Urothelium cell line (cell line): ENCODE measurements around the gene CPLANE2.
A peak's percentile ranks its signal among the peaks of the same experiment; 100 is the strongest.
"Not testable (repeated sequence)": the region's sequence is repeated elsewhere in the genome, so short reads cannot be mapped to it uniquely, and the experiment has no call there.

ENCODE experiments used
- DNase-seq: peaks from one replicate; pipeline ENCODE4 v3.0.0; 2011; ENCODE audit warnings: low spot score, mixed read lengths
- FAIRE-seq: peaks from 2 replicates; lab custom pipeline; 2011; peaks lifted over from hg19 to GRCh38; lab: Jason Lieb, UNC

CPLANE2 gene, protein sequence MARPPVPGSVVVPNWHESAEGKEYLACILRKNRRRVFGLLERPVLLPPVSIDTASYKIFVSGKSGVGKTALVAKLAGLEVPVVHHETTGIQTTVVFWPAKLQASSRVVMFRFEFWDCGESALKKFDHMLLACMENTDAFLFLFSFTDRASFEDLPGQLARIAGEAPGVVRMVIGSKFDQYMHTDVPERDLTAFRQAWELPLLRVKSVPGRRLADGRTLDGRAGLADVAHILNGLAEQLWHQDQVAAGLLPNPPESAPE

GRCh38 chr1:16236511-16237342, at the start of gene CPLANE2:
TSS of gene CPLANE2 (minus strand) at chr1:16237183. CDS start at chr1:16236742, 441 bp downstream.
- FAIRE-seq (peak; percentile 89), DNase-seq (peak; percentile 97)

DNA sequence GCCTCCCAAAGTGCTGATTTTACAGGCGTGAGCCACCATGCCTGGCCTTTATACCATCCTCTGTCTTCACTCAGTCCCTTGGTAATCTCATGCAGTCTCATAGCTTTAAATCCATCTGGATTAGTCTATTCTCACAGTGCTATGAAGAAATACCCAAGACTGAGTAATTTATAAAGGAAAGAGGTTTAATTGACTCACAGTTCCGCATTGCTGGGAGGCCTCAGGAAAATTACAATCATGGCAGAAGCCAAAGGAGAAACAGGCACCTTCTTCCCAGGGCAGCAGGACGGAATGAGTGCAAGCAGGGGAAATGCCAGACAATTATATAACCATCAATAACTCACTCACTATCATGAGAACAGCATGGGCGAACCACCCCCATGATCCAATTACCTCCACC, 49.1 kb upstream of the CPLANE2 start:
- no peak for DNase-seq
- FAIRE-seq, result no peak

GRCh38 chr1:16281765-16282164, 44.8 kb upstream of the CPLANE2 start:
- DNase-seq, result no peak
- no peak for FAIRE-seq

GRCh38 chr1:16279186-16279585, 42.2 kb upstream of the CPLANE2 start:
- no peak for DNase-seq
- FAIRE-seq, result no peak

DNA sequence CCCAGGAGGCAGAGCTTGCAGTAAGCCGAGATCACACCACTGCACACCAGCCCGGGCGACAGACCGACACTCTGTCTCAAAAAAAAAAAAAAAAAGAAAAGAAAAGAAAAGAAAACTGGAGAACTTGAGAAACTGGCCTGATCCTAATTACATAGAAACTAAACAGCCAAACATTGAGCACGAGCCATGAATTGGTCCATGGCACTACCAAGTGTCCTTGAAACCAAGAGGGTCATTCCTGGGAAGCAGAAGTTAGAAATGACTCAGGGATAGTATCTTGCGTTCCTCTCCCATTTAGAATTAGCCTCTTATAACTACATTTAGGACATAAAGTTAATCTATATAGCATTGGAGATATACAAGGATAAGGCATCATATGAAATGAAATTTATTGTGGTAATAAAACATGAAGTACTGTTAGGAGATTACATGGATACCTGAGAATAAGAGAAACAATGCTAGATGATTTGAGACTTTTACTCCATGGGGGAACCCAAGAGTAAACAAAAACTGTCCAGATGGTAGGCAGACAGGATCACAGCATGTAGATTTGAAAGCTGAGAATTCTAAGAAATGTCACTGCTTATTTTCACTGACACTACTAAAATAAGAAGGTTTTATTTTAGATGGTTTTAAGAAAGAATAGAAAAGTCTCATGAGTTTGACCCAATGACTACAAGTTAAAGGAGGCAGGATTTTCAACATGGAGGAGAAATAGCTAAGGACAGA, 39.5 kb upstream of the CPLANE2 start:
- no peak for DNase-seq
- no peak for FAIRE-seq

GRCh38 chr1:16275591-16275990, 38.6 kb upstream of the CPLANE2 start:
- no peak for FAIRE-seq
- DNase-seq, result no peak

DNA sequence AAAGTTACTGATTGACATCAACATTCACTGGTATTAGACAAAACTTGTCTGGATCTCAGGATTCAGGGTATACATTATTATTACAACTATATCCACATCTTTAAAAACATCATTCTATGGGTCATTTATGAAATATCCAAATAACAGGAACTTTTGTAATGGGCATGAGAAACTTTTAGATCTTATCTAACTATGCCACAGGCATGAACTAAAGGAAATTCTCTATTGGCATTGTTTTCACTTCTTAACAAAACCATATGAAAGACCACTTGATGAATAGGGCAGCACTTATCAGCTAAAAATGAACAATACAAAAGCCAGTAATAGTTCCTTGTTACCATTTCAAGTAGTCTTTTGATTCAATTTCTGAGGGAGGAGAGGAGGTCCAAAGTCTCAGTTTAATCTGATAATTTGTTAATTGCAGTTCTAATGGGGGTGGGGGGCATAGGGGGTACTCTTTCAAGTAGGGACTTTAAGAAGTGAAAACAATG, 30.8 kb upstream of the CPLANE2 start:
- DNase-seq, result no peak
- no peak for FAIRE-seq

GRCh38 chr1:16266411-16267118, 29.6 kb upstream of the CPLANE2 start:
- DNase-seq (no peak), FAIRE-seq (no peak)

DNA sequence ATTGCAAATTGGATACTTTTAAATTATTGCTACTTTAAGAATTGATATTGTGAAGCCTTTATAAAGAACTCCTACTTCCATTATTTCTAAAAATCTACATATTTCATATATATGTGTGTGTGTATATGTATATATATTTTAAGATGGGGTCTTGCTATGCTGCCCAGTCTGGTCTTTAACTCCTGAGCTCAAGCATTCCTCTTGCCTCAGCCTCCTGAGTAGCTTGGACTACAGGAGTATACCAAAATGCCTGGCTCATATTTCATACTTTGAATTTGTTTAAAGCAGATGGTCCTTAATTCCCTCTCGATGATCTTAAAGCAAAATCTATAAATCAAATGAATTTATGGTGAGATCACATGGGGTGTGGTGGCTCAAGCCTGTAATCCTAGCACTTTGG, 25.1 kb upstream of the CPLANE2 start:
- no peak for FAIRE-seq
- no peak for DNase-seq

GRCh38 chr1:16260814-16261213, 23.8 kb upstream of the CPLANE2 start:
- DNase-seq, result no peak
- FAIRE-seq, result no peak

- DNase-seq (no peak), FAIRE-seq (no peak)
Observed at GRCh38 chr1:16258591-16259135, 21.7 kb upstream of the CPLANE2 start.

DNA sequence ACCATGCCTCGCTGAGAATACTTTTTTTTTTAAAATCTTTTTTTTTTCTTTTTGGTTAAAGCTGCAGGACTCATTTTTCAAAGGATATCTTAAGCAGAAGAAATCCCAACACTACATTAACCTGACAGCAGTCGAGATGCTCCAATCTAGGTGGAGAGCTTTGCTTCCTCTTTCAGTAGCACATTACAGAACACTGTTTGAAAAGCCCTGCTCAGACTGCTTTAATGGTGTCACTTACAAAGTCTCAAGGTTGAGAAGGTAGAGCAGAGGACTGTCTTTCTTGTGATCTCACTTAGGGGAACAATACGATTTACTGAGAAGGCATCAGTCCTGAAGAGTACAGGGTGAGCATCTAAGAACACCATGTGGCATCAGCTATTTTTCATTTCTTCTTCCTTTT, 21.0 kb upstream of the CPLANE2 start:
- FAIRE-seq (no peak), DNase-seq (no peak)

GRCh38 chr1:16257556-16257955, 20.6 kb upstream of the CPLANE2 start:
- FAIRE-seq, DNase-seq: not testable (repeated sequence)

DNA sequence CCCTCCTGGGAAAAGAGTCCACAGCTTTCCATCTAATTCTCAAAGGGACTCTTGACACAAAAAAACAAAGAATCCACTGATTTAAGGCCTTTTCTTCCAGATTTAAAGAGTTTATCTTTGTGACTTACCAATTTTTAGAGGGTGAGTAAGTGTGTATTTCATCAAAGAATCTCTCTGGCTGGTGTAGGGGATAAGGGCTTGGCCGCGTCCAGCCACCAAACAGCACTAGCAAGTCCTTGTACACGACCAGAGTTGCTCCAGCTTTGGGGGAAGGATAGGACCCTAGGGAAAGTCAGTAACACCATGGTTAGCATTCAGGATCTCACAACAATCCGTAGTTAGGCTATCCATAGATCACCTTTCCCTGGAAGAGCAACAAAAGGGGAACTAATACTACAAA, 19.5 kb upstream of the CPLANE2 start:
- DNase-seq (no peak), FAIRE-seq (no peak)

- DNase-seq (no peak), FAIRE-seq (no peak)
Observed at GRCh38 chr1:16254263-16254928, 17.4 kb upstream of the CPLANE2 start.

DNA sequence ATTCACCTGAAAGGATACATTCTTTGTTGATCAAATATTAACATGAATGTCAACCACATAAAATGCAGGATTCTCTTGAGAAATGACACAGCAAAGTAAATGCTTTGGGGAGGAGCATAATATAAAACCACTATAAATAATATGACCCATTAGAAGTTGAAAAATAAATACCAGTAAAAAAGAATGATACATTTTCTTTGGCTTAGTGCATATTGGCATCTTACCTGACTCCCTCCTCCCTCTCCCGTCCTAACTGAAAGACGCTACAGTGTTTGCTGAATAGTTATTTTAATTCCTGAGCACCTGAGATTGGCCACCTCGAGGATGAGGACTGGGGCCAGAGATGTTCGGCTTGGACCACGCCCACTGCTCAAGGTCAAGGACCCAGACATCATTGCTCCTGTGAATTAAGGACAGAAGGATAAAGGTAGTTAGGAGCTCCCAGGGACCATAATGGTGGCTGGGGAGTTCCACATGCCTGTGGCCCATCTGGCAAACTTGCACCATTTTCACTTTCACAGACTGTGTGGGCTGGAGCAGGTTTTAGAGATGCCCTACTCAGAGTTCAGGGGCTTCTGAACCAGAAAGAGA, 16.4 kb upstream of the CPLANE2 start:
- DNase-seq (no peak), FAIRE-seq (no peak)

GRCh38 chr1:16252912-16253311, 15.9 kb upstream of the CPLANE2 start:
- FAIRE-seq (no peak), DNase-seq (no peak)

GRCh38 chr1:16251381-16251780, 14.4 kb upstream of the CPLANE2 start:
- FAIRE-seq, result no peak

GRCh38 chr1:16250524-16251251, 13.7 kb upstream of the CPLANE2 start:
- no peak for DNase-seq
- FAIRE-seq, result no peak

More at GRCh38 chr1:16251381-16251780, 14.4 kb upstream of the CPLANE2 start:
- DNase-seq, result no peak
